LNCAP (cell line): ENCODE results near the gene RILPL1.

Experiments used
- TF ChIP-seq, protein P1 (sequence below): fragments of 450-650 bp; IDR thresholded peaks from 2 replicates; pipeline ENCODE4 v1.5.1; 2017; ENCODE audit warnings: mild to moderate bottlenecking

RILPL1 gene

DNA sequence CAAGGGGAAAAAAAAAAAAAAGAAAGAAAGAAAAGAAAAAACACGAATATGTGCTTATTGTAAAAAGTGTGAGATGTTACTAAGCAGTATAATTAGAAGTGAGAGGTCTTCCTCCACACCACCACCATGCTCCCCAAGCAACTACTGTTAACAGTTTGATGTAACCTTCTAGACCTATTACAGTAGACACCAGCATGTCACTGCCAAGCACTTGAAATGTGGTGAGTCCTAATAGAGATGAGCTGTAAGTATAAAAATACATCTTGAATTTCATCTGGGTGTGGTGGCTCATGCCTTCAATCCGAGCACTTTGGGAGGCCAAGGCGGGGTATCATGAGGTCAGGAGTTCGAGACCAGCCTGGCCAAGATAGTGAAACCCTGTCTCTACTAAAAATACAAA lies 83.7 kb downstream of the RILPL1 start:
- TF ChIP-seq, protein P1, sequence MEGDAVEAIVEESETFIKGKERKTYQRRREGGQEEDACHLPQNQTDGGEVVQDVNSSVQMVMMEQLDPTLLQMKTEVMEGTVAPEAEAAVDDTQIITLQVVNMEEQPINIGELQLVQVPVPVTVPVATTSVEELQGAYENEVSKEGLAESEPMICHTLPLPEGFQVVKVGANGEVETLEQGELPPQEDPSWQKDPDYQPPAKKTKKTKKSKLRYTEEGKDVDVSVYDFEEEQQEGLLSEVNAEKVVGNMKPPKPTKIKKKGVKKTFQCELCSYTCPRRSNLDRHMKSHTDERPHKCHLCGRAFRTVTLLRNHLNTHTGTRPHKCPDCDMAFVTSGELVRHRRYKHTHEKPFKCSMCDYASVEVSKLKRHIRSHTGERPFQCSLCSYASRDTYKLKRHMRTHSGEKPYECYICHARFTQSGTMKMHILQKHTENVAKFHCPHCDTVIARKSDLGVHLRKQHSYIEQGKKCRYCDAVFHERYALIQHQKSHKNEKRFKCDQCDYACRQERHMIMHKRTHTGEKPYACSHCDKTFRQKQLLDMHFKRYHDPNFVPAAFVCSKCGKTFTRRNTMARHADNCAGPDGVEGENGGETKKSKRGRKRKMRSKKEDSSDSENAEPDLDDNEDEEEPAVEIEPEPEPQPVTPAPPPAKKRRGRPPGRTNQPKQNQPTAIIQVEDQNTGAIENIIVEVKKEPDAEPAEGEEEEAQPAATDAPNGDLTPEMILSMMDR = no peak

DNA sequence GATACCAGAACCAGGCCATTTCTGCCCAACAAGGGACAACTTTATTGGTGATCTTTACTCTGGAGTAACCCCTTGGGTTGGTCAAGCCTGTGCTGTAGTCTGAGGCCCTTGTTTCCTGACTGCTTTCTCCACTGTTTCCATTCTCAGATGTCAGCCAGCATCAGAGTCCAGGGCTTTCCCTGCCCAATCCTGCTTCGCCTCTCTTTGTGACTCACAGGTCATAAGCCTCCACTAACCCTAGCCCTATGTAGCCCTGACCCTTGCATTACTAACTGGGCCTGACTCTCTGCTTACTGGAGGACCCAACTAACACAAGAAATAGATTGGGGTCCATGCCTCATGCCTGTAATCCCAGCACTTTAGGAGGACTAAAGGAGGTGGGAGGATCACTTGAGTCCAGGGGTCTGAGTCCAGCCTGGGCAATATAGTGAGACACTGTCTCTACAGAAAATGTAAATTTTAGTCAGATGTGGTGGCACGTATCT lies 84.2 kb downstream of the RILPL1 start:
- TF ChIP-seq, protein P1 = no peak

DNA sequence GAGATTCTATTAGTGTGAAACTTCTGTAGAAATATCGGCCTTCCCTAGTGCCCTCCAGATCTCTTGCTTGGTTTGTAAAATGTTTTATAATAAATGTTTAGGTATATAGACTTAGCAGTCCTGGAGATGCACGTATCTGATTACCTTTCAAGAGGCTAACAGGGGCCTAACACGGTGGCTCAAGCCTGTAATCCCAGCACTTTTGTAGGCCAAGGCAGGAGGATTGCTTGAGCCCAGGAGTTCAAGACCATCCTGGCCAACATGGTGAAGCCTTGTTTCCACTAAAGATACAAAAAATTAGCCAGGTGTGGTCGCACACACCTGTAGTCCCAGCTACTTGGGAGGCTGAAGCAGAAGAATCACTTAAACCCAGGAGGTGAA lies 87.2 kb downstream of the RILPL1 start:
- TF ChIP-seq, protein P1 = no peak

DNA sequence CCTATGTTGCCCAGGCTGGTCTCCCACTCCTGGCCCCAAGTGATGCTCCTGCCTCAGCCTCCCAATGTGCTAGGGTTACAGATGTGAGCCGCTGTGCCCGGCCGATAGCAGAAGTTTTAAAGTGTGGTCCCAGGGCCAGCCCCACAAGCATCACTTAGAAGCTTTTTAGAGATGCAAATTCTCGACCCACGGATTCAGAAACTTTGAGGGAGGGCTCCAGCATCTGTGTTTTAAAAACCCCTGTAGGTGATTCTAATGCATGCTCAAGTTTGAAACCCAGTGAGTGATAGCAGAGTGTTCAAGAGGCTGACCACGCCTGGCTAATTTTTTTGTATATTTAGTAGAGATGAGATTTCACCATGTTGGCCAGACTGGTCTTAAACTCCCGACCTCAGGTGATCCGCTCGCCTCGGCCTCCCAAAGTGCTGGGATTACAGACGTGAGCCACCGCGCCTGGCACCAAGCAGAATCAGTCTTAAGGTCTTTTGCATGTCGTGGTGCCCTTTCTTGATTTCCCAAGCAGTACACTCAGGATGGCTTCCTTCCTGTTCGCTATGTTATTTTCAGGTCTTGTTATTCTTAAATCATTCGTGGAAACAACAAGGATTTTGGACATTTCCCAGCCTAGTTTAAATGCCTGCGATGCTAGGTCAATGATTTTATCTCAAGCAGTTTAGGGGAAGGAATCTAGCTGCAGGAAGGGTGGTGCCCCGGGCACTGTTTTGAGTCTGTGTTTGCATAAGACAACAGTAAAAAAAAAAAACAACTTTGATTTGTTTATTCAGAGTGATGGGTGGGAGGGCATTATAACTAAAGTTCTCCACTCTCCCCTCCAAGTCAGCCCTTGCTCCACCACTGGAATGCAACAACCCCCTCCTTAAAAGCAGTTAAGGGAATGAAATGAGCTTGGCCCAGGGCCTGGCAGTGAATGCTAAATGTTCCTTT lies 87.9 kb downstream of the RILPL1 start:
- TF ChIP-seq, protein P1 = no peak

DNA sequence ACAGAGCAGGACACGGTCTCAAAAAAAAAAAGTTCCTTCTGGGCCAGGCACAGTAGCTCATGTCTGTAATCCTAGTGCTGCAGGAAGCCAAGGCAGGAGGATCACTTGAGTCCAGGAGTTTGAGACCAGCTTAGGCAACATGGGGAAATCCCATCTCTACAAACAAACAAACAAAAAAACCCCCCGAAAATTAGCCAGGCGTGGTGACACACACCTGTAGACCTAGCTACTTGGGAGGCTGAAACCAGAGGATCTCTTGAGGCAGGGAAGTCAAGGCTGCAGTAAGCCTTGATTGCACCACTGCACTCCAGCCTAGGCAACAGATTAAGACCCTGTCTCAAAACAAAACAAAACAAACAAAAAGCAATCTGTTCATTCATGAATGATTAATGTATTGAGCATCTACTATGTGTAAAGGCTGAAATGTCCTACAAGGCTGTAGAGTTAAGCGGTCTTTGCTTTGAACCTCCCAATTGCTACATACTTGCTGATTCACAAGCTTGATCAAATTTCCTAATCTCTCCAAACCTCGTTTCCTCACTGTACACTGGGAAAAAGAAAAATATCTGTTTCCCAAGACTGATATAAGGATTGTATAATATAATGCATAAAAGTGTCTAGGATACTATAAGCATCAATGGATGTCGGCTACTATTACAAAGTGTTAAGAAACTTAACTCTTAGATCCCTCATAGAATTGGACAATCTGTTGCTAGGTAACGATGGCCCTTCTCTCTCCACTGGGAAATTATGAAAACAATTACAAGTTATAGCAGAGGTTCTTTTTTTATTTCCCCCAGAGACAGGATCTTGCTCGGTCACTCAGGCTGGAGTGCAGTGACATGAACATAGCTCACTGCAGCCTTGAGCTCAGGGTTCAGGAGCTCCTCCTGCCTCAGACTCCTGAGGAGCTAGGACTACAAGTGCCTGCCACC lies 89.2 kb downstream of the RILPL1 start:
- TF ChIP-seq, protein P1 = no peak

DNA sequence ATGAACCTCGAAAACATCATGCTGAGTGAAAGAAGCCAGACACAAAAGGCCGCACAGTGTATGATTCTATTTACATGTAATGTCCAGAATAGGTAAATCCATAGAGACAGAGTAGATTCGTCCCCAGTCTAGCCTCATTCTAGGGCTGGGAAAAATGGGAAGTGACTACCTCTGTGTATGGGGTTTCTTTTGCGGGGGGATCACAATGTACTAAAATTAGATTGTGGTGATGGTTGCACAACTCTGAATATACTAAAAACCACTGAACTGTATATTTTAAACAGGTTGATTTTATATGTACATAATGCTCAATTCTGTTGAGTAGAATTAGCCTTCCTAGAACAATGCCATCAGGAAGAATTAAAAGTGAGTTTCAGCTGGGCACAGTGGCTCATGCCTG lies 90.7 kb downstream of the RILPL1 start:
- TF ChIP-seq, protein P1 = no peak

DNA sequence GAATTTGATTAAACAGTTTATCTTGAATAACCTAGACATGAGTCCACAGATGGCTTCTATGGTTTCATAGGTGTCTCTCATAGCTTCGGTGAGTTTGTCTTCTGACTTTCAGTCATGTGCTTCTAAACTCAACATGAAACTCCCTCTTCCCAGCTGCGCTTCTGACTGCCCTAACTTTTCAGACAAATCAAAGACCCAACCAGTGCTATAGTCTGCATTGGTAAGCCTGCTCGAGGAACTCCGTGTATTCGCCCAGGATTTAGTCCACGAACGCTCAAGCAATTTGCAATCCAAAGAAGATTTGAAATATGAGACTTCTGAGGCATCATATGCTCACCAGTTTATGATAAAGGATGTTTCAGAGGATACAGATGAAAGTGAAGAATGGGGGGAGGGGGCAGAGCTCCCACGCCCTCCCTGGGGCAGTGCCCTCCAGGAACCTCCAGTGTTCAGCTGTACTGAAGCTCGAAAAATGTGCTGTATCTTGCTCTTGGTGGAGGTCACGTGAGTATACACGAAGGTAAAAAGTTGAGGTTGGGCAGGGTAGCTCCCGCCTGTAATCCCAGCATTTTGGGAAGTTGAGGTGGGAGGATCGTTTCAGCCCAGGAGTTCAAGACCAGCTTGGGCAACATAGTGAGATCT lies 91.9 kb downstream of the RILPL1 start:
- TF ChIP-seq, protein P1 = no peak
